T-helper 9 cell (primary cell): ENCODE results near the gene PRR14.
A peak's percentile ranks its signal among the peaks of the same experiment; 100 is the strongest.

ENCODE experiments used
- DNase-seq: peaks from one replicate; pipeline ENCODE4 v3.0.0-alpha.2; 2020

PRR14 gene

DNA sequence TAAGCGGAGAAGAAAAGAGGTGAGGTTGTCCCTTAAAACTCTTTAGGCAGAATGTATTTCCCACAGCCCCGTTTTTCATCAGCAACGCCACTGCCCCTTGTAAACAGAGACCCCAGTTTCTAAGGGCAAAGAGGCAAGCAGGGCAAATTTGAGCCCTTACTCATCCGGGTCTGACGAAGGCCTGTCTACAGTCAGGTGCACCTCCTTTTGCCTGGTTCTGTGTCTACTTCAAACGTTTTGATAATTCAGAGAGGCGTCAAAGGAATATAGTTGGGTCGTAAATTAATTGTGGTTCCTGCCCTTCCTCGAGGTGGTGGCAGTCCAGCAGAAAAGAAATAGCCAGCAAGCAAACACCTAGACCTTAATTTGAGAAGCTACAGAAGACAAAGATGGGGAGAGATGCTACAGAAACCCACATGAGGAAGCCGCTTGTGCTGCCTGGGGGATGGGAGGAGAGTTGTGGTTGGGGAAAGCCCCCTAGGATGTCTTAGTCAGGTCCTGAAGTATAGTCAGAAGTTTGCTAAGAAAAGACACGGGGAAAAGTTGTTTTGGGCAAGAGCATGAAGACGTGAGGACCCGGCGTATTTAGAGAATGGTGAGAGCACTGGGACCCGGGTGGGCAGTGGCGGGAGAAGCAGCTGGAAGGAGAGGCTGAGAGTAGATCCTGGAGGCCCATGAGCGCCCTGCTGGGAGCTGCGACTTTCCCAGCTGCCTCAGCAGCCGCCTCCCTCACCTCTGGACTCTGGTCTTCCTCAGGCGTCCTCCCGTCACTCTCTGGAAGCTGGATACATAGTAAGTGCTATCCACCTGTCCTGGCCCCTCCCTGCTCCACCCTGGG, 9.9 kb downstream of the PRR14 start:
- peak; percentile 61 for DNase-seq

DNA sequence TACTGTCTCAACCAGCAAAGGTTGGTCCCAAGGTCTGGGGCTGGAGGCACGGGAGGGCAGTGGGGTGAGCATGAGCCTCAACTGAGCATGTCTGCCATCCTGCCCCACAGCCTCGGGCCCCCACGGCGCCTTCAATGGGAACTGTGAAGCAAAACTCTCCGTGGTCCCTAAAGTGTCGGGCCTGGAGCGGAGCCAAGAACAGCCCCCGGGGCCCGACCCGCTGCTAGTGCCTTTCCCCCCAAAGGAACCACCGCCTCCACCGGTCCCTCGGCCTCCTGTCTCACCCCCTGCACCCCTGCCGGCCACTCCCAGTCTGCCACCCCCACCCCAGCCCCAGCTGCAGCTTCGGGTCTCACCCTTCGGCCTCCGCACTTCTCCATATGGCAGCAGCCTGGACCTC, 11.7 kb downstream of the PRR14 start:
- no peak for DNase-seq

- no peak for DNase-seq
These were observed 12.3 kb downstream of the PRR14 start for GRCh38 chr16:30663038-30663437.

DNA sequence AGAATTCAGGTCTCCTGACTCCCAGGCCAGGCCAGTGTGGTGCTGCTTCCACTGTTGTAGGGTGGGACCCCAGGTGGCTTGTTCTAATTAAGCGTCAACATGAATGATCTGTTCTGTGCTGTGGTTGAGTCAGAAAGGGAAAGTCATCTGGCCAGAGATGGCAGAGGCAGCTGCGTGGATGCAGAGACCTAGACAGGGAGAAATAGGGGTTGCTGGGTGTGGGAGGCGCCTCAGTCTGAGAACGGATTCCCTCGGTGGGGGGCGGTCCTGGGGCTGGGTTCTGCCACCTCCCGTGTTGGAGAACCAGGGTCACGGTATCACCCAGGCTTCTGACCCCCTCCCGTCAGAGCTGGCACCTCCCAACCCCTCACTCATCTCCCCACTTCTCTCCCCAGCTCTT, 13.1 kb downstream of the PRR14 start:
- no peak for DNase-seq

- no peak for DNase-seq
These were observed 13.9 kb downstream of the PRR14 start for GRCh38 chr16:30664616-30665109.

GRCh38 chr16:30665155-30665829, 14.5 kb downstream of the PRR14 start:
- DNase-seq: no peak

DNA sequence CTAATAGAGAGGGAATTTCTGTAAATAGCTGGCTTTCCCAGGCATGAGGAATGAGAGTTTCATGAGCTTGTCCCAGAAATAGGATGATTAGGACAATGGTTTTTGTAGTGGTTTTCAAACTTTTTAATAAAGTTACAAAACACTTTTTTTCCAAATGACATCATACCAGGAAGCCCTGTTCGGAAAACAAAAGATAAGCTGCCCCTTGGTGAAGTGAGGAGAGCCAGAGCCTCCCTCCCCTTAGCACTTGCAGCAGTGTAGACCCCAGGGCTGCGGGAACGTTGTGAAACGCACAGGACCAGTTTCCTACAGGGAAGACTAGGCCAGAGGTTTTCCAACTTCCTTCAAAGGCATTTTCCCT, 15.1 kb downstream of the PRR14 start:
- DNase-seq: no peak

DNA sequence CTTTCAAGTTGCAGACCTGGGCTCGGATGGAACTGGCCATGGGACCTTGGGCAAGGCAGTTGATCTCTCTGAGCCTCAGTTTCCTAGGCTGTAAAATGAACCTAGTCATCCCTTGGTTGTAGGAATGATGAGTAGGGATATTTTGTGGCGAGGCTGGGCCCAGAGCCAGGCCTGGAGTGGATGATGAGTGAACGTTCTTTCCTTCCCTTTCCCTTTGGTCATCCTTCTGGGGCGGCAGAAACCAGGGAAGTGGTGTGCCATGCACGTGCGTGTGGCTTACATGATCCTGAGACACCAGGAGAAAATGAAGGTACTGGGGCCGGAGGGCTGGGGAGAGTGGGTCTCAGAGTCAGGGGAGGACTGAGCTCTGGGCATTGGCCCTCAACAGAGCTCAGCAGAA, 15.9 kb downstream of the PRR14 start:
- no peak for DNase-seq

- DNase-seq: no peak
These were observed 16.7 kb downstream of the PRR14 start for GRCh38 chr16:30667361-30667905.

DNA sequence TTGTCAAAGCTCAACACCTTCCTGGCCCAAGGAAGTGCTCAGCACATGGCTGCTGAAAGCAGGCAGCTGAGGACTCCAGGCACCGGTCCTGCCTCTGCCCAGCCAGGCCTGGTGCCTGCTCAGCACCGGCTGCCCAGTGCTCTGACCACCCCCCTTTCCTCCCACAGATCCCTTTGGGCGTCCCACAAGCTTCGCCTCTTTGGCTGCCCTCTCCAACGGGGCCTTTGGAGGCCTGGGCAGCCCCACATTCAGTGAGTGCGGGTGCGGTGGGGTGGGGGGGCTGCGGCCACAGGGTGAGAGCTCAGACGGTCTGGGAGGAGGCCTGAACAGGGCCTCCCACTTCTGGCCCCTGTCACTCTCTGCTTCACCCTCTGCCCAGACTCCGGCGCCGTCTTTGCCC, 17.6 kb downstream of the PRR14 start:
- no peak for DNase-seq

DNA sequence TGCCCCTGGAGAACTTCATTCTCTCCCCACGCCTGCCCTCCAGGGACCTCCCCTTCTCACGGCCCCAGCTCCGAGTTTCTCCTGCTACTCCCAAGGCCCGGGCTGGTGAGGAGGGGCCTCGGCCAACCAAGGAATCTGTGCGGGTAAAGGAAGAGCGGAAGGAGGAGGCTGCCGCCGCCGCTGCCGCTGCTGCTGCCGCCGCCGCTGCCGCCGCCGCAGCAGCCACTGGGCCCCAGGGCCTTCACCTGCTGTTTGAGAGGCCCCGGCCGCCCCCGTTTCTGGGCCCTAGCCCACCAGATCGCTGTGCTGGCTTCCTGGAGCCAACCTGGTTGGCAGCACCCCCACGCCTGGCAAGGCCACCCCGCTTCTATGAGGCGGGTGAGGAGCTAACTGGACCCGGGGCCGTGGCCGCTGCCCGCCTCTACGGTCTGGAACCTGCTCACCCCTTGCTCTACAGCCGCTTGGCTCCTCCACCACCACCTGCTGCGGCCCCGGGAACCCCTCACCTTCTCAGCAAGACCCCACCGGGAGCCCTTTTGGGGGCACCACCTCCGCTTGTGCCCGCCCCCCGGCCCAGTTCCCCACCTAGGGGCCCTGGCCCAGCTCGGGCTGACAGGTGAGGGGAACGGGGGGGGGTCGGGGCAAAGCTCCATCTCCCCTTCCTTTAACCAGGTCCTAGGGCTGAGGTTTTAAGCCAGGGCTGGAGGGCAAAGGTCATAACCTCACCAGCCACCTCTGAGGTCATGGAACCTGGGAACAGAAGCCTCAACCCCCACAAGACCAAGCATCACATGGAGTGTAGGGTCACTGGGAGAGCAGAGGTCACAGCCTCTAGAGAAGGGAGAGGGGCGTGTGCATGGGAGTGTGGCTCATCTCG, 18.5 kb downstream of the PRR14 start:
- DNase-seq: no peak

DNA sequence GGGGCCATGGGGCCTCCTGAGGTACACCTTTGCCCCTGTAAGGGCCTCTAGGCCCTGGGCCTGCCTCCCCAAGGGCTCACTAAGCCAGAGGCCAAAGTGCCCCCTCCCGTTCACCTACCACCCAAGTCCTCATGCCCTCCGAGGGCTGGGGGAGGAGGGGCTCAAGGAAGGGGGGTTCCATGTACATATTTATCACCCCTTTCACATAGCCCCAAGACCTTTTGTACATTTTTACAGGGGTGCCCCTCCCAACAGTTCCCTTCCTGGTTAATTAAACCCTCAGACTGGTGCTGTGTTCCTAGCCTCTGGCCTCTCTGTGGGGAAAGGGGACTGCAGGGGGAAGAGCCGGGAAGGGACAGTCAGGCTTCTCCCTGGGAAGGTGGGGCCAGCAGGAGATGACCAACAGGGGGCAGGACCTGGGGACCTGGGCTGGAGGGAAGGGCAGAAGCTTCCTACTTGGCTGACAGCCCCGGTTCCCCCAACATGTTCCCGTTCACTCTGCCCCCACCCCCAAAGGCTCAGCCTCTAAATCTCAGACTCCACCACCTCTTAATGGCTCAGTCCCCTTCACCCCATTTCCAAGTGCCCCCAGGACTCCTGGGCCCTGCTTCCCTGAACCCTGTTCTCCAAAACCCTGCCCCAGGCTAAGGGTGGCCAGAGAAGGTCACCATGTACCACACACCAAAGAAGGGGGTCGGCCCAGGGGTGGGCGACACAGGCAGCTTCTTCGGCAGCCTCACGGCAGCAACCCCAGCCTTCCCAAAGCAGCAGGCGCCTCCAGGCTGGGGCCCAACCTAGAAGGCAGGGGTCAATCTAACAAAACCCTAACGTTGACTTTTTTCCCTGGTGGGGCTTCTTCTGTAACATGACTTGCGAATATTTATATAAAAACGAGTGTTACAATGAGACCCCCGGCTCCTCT, 19.4 kb downstream of the PRR14 start:
- DNase-seq: no peak

- no peak for DNase-seq
These were observed 24.4 kb downstream of the PRR14 start for GRCh38 chr16:30675143-30675542.

DNA sequence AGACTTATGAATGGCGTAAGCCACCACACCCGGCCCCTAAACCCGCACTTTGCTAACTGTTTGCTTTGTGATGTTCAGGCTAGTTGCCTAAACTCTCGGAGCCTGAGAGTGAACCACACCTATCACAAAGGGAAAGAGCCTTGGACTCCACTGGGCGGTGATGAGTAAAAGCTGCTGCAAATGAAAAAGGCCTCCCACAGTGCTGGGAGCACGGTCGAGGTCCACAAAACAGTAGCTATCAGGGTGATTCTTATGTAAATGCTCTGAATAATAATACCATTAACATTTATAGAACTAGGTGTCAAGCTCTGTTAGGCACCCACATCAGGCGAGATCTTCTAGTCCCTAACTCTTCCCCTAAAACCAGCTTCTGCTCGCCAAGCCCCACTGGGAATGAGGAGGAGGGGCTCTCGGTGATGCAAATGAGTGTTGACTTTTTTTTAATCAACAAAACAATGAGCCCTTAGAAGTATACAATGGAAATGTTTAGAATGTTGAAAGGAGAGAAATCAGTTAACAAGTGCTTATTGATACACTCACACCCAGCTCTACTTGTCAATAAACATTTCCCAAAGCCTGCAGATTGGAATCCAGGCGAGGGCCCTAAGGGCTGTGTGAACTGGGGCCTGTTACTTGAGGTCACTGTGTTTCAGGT, 27.3 kb downstream of the PRR14 start:
- no peak for DNase-seq

DNA sequence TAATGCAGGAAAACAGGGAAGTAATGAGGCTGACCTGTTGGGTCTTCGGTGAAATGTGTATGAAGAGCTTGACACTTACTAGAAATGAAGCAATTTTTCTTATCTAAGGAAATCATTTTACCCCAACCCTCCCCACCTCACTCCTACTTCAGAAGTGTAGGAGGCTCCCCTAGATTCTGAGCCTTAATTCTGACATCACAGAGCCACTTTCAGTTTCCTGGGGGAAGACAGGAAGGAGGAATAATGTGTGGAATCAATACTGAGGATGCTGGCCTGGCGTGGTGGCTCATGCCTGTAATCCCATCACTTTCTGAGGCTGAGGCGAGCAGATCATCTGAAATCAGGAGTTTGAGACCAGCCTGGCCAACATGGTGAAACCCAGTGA, 27.8 kb downstream of the PRR14 start:
- no peak for DNase-seq

GRCh38 chr16:30680326-30680725, 29.6 kb downstream of the PRR14 start:
- no peak for DNase-seq

- no peak for DNase-seq
These were observed 37.9 kb downstream of the PRR14 start for GRCh38 chr16:30688701-30689100.

GRCh38 chr16:30691907-30692306, 41.1 kb downstream of the PRR14 start:
- DNase-seq: no peak

DNA sequence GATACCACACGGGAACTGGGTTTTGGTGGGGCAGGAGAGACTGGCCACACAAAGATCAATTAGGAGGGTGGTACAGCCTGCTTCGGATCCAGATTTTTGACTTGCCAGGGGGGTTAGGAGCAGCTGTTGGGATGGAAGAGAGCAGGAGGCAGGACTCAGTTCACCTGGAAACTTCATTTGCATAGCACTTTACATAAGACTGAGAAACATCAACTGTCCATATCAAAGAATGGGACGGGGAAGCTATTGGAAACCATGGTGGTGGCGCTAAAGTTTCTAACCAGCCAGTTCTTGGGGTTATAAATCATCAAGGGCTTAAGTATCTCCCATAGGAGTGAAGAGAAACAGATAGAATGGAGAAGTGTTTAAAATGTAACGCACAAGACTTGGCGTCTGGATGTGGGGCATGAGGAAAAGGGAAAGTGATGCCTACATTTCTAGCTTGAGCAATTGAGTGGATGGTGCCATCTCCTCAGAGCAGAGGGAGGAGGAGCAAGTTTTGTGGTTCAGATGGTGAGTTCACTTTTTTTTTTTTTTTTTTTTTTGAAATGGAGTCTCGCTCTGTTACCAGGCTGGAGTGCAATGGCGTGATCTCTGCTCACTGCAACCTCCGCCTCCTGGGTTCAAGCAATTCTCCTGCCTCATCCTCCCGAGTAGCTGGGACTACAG, 41.8 kb downstream of the PRR14 start:
- DNase-seq: no peak

GRCh38 chr16:30694926-30695693, 44.4 kb downstream of the PRR14 start:
- no peak for DNase-seq
